HUES48 (cell line): ENCODE results near the gene CRACR2A.
A peak's percentile ranks its signal among the peaks of the same experiment; 100 is the strongest.

Experiments
- H3K27ac ChIP-seq: one replicate; pipeline ENCODE4 v1.7.0; 2013; ENCODE audit warnings: low read depth, low read length, inconsistent platforms
- H3K27me3 ChIP-seq: 2 replicates; pipeline ENCODE4 v1.6.1; 2013; ENCODE audit warnings: mild to moderate bottlenecking, low read length; ENCODE audit not compliant: control insufficient read depth, insufficient read depth
- H3K36me3 ChIP-seq: 2 replicates; pipeline ENCODE4 v1.6.1; 2013; ENCODE audit warnings: low read length; ENCODE audit not compliant: control insufficient read depth, insufficient read depth
- H3K4me1 ChIP-seq: 2 replicates; pipeline ENCODE4 v1.6.1; 2013; ENCODE audit warnings: mild to moderate bottlenecking, low read length; ENCODE audit not compliant: control insufficient read depth, insufficient read depth
- H3K4me3 ChIP-seq: 2 replicates; pipeline ENCODE4 v1.5.1; 2013; ENCODE audit warnings: mild to moderate bottlenecking, low read depth, low read length
- H3K9ac ChIP-seq: 2 replicates; pipeline ENCODE4 v1.6.1; 2013; ENCODE audit warnings: mild to moderate bottlenecking, low read depth, low read length, moderate library complexity
- H3K9me3 ChIP-seq: 2 replicates; pipeline ENCODE4 v1.6.1; 2013; ENCODE audit warnings: low read length; ENCODE audit not compliant: control insufficient read depth, insufficient read depth

CRACR2A gene

DNA sequence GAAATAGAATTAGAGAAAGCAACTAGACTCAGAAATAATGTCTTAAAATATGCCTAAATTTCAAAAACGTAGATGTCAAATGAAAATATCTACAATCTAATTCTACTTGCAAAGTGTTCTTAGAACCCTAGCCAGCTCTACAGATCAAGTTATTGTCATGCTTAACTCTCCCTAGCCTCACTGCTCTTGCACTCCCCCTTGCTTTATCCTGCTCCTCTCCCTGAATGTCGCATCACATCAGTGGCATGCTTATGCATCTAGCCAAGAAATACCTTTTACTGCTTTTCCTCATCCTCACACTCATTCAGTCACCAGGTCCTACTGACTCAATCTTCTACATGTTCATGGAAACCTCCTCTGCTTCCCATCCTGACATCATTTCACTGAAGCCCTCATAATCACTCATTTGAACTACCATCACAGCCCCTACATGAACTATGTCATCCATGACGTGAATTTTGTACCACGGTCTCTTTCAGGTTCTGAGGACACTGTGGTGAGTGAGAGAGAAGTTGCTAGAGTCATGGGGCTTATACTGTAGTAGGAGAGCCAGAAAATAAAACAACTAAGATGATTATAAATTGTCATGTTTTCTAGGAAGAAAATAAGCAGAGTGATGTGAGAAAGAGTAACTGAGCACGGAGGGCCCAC lies 22.6 kb upstream of the CRACR2A start:
- H3K27me3 ChIP-seq = no peaks in the 10 kb centered on the region
- H3K9ac ChIP-seq = no peak overlapping the region
- H3K36me3 ChIP-seq = no peaks in the 10 kb centered on the region
- H3K4me1 ChIP-seq = peaks cover 6% of the 10 kb centered on the region; the same call in 1 of the 2 replicates
- no peaks in the 10 kb centered on the region for H3K9me3 ChIP-seq
- no peak overlapping the region for H3K4me3 ChIP-seq
- H3K27ac ChIP-seq = no peak overlapping the region

DNA sequence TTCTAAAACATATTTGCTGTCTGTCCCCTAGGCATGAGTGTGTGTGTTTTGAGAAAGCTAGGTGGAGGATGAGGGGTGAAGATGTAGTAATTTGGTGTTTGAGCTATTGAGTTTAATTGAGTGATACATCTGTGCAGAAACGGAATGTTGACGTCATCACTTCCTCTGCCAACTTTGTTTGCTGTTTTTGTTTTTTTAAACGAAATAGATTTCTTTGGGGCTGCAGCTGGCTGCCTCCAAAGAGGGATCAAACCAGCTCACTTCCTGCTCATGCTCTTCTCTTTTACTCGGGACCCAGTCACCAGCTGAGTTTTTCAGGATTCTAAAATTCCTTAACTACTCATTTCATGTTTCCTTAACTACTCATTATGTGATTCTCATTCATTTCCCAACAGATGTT lies 19.5 kb upstream of the CRACR2A start:
- Histone ChIP-seq H3K27me3 (no peaks in the 10 kb centered on the region), H3K9me3 (no peaks in the 10 kb centered on the region), H3K4me1 (peaks cover 6% of the 10 kb centered on the region; the same call in 1 of the 2 replicates), H3K4me3 (no peak overlapping the region), H3K36me3 (no peaks in the 10 kb centered on the region), H3K27ac (no peak overlapping the region), H3K9ac (no peak overlapping the region)

DNA sequence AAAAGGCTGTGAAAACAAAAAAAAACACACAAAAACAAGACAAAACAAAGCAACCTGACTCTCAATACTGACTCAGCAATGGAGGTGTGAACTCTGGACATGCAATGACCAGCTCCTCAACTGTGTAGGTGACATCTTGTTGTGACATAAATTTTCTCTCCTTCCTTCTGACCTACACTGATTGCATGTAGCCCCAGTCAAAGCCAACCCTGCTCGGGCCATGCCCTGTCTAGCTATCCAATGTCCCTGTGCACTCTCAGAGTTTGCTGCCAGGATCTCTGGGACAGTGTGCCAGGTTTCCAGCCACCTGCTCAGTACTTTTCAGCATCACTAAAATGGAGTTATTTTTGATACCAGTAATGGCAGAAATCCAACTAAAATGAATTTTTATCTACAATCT lies 18.9 kb upstream of the CRACR2A start:
- no peak overlapping the region for H3K27ac ChIP-seq
- no peak overlapping the region for H3K4me3 ChIP-seq
- peaks cover 6% of the 10 kb centered on the region; the same call in 1 of the 2 replicates for H3K4me1 ChIP-seq
- no peaks in the 10 kb centered on the region for H3K36me3 ChIP-seq
- no peaks in the 10 kb centered on the region for H3K9me3 ChIP-seq
- H3K9ac ChIP-seq = no peak overlapping the region
- H3K27me3 ChIP-seq = no peaks in the 10 kb centered on the region

DNA sequence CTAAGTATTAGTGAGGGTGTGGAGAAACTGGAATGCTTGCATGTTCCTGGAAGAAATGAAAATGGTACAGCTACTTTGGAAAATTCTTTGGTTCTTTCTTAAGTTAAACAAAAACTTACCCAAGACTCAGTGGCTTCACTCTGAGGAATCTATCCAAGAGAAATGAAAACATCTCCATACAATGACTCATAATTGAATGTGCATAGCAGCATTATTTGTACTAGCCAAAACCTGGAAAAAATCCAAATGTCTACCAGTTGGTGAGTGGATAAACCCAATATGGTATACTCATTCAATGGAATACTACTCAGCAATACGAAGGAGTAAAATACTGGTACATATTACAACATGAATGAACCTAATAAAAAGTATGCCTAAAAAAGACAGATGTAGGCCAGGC lies 18.0 kb upstream of the CRACR2A start:
- Histone ChIP-seq H3K9ac (no peak overlapping the region), H3K27ac (no peak overlapping the region)

DNA sequence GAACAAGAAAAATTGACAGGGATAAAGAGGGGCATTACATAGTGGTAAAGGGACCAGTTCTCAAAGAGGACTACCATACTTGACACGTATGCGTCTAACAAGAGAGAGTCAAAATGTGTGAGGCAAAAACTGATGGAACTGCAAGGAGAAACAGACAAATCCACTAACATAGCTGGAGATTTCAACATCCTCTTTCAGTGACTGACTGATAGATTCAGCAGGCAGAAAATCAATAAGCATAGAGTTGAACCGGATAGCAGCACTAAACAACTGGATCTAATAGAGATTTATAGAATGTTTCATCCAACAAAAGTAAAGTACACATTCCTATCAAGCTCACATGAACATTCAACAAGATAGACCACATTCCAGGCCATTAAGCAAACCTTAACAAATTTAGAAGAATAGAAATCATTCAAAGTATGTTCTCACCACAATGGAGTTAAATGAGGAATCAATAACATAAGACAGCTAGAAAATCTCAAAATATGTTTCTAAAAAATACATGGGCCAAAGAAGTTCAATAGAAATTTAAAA lies 16.1 kb upstream of the CRACR2A start:
- no peaks in the 10 kb centered on the region for H3K36me3 ChIP-seq
- no peak overlapping the region for H3K4me3 ChIP-seq
- H3K9me3 ChIP-seq = no peaks in the 10 kb centered on the region
- H3K27me3 ChIP-seq = no peaks in the 10 kb centered on the region
- no peak overlapping the region for H3K9ac ChIP-seq
- no peak overlapping the region for H3K27ac ChIP-seq
- no peaks in the 10 kb centered on the region for H3K4me1 ChIP-seq

More for the DNA sequence above, 18.0 kb upstream of the CRACR2A start:
- Histone ChIP-seq H3K4me1 (peaks cover 6% of the 10 kb centered on the region; the same call in 1 of the 2 replicates), H3K4me3 (no peak overlapping the region), H3K36me3 (no peaks in the 10 kb centered on the region), H3K27me3 (no peaks in the 10 kb centered on the region), H3K9me3 (no peaks in the 10 kb centered on the region)

DNA sequence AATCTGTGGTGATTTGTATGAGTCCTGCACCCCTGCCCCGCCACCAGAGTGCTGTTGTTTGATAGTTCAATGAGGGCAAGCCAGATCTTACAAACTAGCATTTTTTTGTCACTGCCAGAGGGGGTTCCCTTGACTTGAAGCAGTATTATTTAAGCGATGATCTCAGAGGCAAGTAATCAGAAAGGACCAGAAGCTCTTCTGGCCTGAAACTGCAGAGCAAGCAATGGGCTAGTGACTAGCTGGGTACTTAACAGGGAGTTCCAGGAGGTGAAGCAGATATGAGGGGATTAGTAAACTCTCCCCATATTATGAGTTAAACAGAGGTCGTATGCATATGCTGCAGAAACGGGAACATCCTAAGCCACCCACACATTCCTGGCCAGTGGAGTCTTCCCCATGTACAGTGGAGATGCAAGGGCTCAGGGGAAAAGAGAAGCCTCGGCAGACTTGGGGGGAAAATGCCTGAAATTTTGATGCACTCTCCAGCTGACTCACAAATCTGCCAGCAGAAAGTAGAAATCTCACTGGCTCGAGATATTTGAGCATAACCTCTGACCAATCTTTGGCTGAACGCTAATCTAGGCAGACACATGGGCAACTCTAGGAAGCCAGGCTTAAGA lies 8.3 kb upstream of the CRACR2A start:
- H3K4me3 ChIP-seq = no peak overlapping the region
- no peak overlapping the region for H3K9ac ChIP-seq
- H3K27ac ChIP-seq = no peak overlapping the region
- no peaks in the 10 kb centered on the region for H3K9me3 ChIP-seq
- no peaks in the 10 kb centered on the region for H3K4me1 ChIP-seq
- H3K36me3 ChIP-seq = no peaks in the 10 kb centered on the region
- no peaks in the 10 kb centered on the region for H3K27me3 ChIP-seq

DNA sequence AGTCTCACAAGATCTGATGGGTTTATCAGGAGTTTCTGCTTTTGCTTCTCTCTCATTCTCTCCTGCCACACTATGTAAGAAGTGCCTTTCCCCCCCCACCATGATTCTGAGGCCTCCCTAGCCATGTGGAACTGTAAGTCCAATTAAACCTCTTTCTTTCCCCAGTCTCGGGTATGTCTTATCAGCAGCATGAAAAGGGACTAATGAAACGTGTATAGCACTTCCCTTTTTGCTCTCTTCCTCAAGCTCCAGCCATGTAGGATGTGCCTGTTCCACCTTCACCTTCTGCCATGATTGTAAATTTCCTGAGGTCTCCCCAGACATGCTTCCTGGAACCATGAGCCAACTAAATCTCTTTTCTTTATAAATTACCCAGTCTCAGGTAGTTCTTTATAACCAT lies 7.0 kb upstream of the CRACR2A start:
- H3K9ac ChIP-seq = no peak overlapping the region

DNA sequence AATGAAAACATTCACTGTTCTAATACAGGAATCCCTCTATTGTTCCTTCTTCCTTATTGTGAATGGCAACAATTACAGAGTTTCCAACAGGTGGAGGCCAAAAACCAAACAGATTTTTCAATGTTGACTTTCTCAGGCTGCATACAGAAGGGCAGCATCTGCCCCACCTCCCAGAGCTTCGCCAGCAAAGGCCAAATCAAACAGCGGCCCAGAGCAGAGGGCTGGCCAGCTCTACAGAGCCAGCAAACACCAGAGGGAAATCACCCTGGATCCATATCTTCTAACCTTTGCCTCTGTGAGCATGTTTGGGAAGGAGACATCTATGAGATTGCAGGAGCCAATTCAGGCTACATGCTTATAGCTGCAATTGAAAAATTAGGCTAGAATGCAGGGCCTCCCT lies 4.4 kb upstream of the CRACR2A start:
- Histone ChIP-seq H3K27ac (no peak overlapping the region), H3K27me3 (peaks cover 14% of the 10 kb centered on the region), H3K9ac (no peak overlapping the region), H3K9me3 (no peaks in the 10 kb centered on the region), H3K4me3 (no peak overlapping the region), H3K4me1 (0 out of 2 replicates have a peak, but pooled peaks cover 3% of the 10 kb centered on the region), H3K36me3 (no peaks in the 10 kb centered on the region)

More for the DNA sequence above, 7.0 kb upstream of the CRACR2A start:
- no peaks in the 10 kb centered on the region for H3K36me3 ChIP-seq
- H3K9me3 ChIP-seq = no peaks in the 10 kb centered on the region
- no peak overlapping the region for H3K27ac ChIP-seq
- no peaks in the 10 kb centered on the region for H3K4me1 ChIP-seq
- no peak overlapping the region for H3K4me3 ChIP-seq
- no peaks in the 10 kb centered on the region for H3K27me3 ChIP-seq

DNA sequence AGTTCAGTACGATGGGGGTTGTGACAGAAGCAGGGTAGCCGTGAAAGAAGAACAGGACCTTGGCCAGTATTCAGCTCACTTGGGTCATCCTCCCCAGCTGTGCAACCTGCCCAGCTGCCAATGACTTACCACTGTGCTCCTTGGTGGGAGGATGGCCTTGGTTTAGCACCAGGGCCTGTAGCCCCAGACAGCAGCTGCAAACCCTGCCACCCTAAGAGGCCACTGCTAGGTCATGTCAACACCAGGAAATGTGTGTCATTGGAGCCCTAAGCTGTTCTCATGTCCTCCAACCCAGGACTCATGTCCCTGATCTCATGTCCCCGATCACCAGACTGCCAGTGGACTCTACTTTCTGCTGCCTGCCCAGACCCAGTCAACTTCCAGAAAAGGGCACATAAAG lies 3.0 kb upstream of the CRACR2A start:
- no peak overlapping the region for H3K27ac ChIP-seq
- H3K36me3 ChIP-seq = no peaks in the 10 kb centered on the region
- no peak overlapping the region for H3K9ac ChIP-seq

DNA sequence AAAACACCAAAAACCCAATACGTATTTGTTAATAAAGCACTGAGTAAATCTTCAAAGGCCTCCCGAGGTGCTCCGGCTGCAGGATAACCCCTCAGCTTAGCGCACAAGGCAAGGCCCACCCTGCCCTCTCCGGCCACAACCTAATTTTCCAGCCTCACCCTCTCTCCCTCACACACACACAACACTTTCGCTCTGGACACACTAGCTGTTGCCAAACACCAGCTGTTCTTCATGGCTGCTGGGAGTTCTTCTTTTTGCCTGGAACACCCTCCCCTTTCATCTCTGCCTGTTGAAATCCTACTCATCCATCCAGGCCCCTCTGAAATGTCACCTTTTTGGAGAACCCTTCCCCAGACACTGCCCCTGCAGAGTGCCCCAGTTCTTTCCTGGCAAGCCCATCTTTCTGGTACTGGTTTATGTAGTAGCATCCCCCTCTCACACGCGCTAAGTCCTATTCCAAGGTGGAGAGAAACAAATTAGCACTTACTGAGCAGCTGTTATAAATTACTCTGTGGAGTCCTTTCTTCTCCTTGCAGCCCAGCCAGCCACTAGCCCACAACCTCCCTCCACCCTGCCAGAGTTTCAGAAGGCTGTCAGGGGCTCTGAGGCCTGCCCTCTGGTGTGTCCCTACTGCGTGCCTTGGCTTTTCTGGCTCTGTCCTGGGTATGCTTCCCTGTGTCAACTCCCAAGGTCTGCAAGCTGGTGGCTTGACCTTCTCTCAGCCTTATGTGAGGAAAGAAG lies 805 bp upstream of the CRACR2A start:
- Histone ChIP-seq H3K27ac (no peak overlapping the region), H3K27me3 (peaks cover 25% of the 10 kb centered on the region), H3K4me3 (peak overlapping the region; percentile 48; the same call in 1 of the 2 replicates), H3K9ac (no peak overlapping the region), H3K9me3 (no peaks in the 10 kb centered on the region), H3K36me3 (no peaks in the 10 kb centered on the region), H3K4me1 (0 out of 2 replicates have a peak, but pooled peaks cover 3% of the 10 kb centered on the region)

More for the DNA sequence above, 3.0 kb upstream of the CRACR2A start:
- no peaks in the 10 kb centered on the region for H3K9me3 ChIP-seq
- H3K4me3 ChIP-seq = no peak overlapping the region
- 0 out of 2 replicates have a peak, but pooled peaks cover 3% of the 10 kb centered on the region for H3K4me1 ChIP-seq
- H3K27me3 ChIP-seq = peaks cover 25% of the 10 kb centered on the region
